Non-pigmented ciliary epithelial cell (primary cell): Measurements from ENCODE around the gene KLRK1.
"Not testable (repeated sequence)": the region's sequence is repeated elsewhere in the genome, so short reads cannot be mapped to it uniquely, and the experiment has no call there.

Source experiments
- DNase-seq: peaks from one replicate; pipeline ENCODE4 v3.0.0-alpha.2; 2010; ENCODE audit warnings: low read depth

Gene KLRK1

GRCh38 chr12:10362828-10363657 is 26.8 kb downstream of the KLRK1 start:
- no peak for DNase-seq

- DNase-seq: no peak
Observed at GRCh38 chr12:10362325-10362724, 27.5 kb downstream of the KLRK1 start.

- DNase-seq: no peak
Observed at GRCh38 chr12:10361622-10362021, 28.2 kb downstream of the KLRK1 start.

GRCh38 chr12:10361084-10361483 is 28.8 kb downstream of the KLRK1 start:
- DNase-seq: no peak

GRCh38 chr12:10358969-10359368 is 30.9 kb downstream of the KLRK1 start:
- DNase-seq: no peak

- no peak for DNase-seq
Observed at GRCh38 chr12:10358131-10358530, 31.7 kb downstream of the KLRK1 start.

GRCh38 chr12:10354502-10354901 is 35.3 kb downstream of the KLRK1 start:
- no peak for DNase-seq

- no peak for DNase-seq
Observed at GRCh38 chr12:10354071-10354470, 35.8 kb downstream of the KLRK1 start.

GRCh38 chr12:10351457-10351856 is 38.4 kb downstream of the KLRK1 start:
- DNase-seq: not testable (repeated sequence)

GRCh38 chr12:10341892-10342509 is 47.8 kb downstream of the KLRK1 start:
- DNase-seq: no peak

GRCh38 chr12:10340946-10341345 is 48.9 kb downstream of the KLRK1 start:
- DNase-seq: not testable (repeated sequence)

- DNase-seq: no peak
Observed at GRCh38 chr12:10339053-10339840, 50.6 kb downstream of the KLRK1 start.

- DNase-seq: not testable (repeated sequence)
Observed at GRCh38 chr12:10338470-10338869, 51.4 kb downstream of the KLRK1 start.

GRCh38 chr12:10336196-10336595 is 53.6 kb downstream of the KLRK1 start:
- DNase-seq: not testable (repeated sequence)

GRCh38 chr12:10331642-10332239 is 58.1 kb downstream of the KLRK1 start:
- DNase-seq: peak; percentile 37

GRCh38 chr12:10328691-10329090 is 61.1 kb downstream of the KLRK1 start:
- not testable (repeated sequence) for DNase-seq
